HepG2 (cell line): ENCODE data around the gene CPM. TPM values are rescaled to one million over a fixed set of nuclear protein-coding genes. Genes with fewer than 3 reads are reported as not detected.

Experiments used
- CCDC6 ChIP-seq: sonication (generic); formaldehyde crosslinking; IDR thresholded peaks from 2 replicates; pipeline ENCODE4 v1.8.1; 2022; ENCODE audit warnings: mild to moderate bottlenecking, missing genetic modification reagents, moderate library complexity
- CHCHD3 ChIP-seq: sonication (generic); formaldehyde crosslinking; IDR thresholded peaks from 2 replicates; pipeline ENCODE4 v1.8.0; 2022; ENCODE audit warnings: mild to moderate bottlenecking, missing genetic modification reagents, moderate library complexity
- E2F1 ChIP-seq: sonication (generic); formaldehyde crosslinking; IDR thresholded peaks from 2 replicates; pipeline ENCODE4 v1.5.0; 2020; ENCODE audit warnings: missing genetic modification reagents
- HDAC2 ChIP-seq: sonication (generic); formaldehyde crosslinking; IDR thresholded peaks from 2 replicates; pipeline ENCODE4 v1.4.0; 2020; ENCODE audit warnings: missing genetic modification reagents
- KAT8 ChIP-seq: IDR thresholded peaks from 2 replicates; pipeline ENCODE4 v1.6.1; 2016; ENCODE audit warnings: missing genetic modification reagents, missing compliant biosample characterization
- KDM1A ChIP-seq: IDR thresholded peaks from 2 replicates; pipeline ENCODE4 v1.6.1; 2016; ENCODE audit warnings: missing compliant biosample characterization
- MLX ChIP-seq: IDR thresholded peaks from 2 replicates; pipeline ENCODE4 v1.6.1; 2016
- NAIF1 ChIP-seq: sonication (generic); formaldehyde crosslinking; IDR thresholded peaks from 2 replicates; pipeline ENCODE4 v1.5.0; 2020; ENCODE audit warnings: mild to moderate bottlenecking, missing genetic modification reagents, borderline replicate concordance
- TBX3 ChIP-seq: fragments of 450-650 bp; IDR thresholded peaks from 2 replicates; pipeline ENCODE4 v1.6.1; 2017; ENCODE audit warnings: antibody characterized with exemption, mild to moderate bottlenecking, inconsistent platforms, borderline replicate concordance
- TOPORS ChIP-seq: sonication (generic); formaldehyde crosslinking; IDR thresholded peaks from 2 replicates; pipeline ENCODE4 v1.8.0; 2023; ENCODE audit warnings: mild to moderate bottlenecking, missing genetic modification reagents
- ZBTB44 ChIP-seq: sonication (generic); formaldehyde crosslinking; IDR thresholded peaks from 2 replicates; pipeline ENCODE4 v1.4.0; 2020; ENCODE audit warnings: missing genetic modification reagents
- ZNF230 ChIP-seq: sonication (generic); formaldehyde crosslinking; IDR thresholded peaks from 2 replicates; pipeline ENCODE4 v1.4.0; 2020; ENCODE audit warnings: mild to moderate bottlenecking, missing genetic modification reagents
- ZNF460 ChIP-seq: sonication (generic); formaldehyde crosslinking; IDR thresholded peaks from 2 replicates; pipeline ENCODE4 v1.5.1; 2020; ENCODE audit warnings: missing genetic modification reagents, mild to moderate bottlenecking, borderline replicate concordance
- ZNF558 ChIP-seq: sonication (generic); formaldehyde crosslinking; IDR thresholded peaks from 2 replicates; pipeline ENCODE4 v1.9.0; 2022; ENCODE audit warnings: mild to moderate bottlenecking, missing genetic modification reagents, borderline replicate concordance
- ZNF572 ChIP-seq: sonication (generic); formaldehyde crosslinking; IDR thresholded peaks from 2 replicates; pipeline ENCODE4 v1.5.1; 2020; ENCODE audit warnings: mild to moderate bottlenecking, missing genetic modification reagents
- ZNF674 ChIP-seq: sonication (generic); formaldehyde crosslinking; IDR thresholded peaks from 2 replicates; pipeline ENCODE4 v1.5.0; 2020; ENCODE audit warnings: low read depth, mild to moderate bottlenecking, missing genetic modification reagents
- ZNF720 ChIP-seq: sonication (generic); formaldehyde crosslinking; IDR thresholded peaks from 2 replicates; pipeline ENCODE4 v1.4.0; 2020; ENCODE audit warnings: missing genetic modification reagents
- ZNF792 ChIP-seq: IDR thresholded peaks from 2 replicates; pipeline ENCODE4 v1.6.1; 2016
- polyA plus RNA-seq, 8 experiments: library from polyadenylated mRNA; depleted of rRNA in 3 of 8; stranded (reverse) in 7 of 8; unstranded in 1 of 8; fragments of >200 nt; fragmentation: Illumina TruSeq in 4 of 8; extraction: Trizol in 4 of 8; gene quantifications; 2 replicates each; pipeline versions ENCODE4 v1.2.1 to v1.2.3, GENCODE V29; 2011 to 2016; ENCODE audit warnings: low read depth in 4 of 8, missing spikeins in 1 of 8, mixed read lengths in 1 of 8; ENCODE audit not compliant: insufficient read depth in 1 of 8
- total RNA-seq, 5 experiments: library from RNA; depleted of rRNA; stranded (reverse); fragments of >200 nt; fragmentation: Illumina TruSeq; extraction: Trizol; gene quantifications; 2 replicates each; pipeline ENCODE4 v1.2.3, GENCODE V29; 2016; ENCODE audit warnings: low read depth in 1 of 5
- TF ChIP-seq, protein P1 (sequence below): sonication (generic); formaldehyde crosslinking; IDR thresholded peaks from 2 replicates; pipeline ENCODE4 v1.4.0; 2020; ENCODE audit warnings: missing genetic modification reagents, mild to moderate bottlenecking, borderline replicate concordance
- TF ChIP-seq, protein P2 (sequence below): sonication (generic); formaldehyde crosslinking; IDR thresholded peaks from 2 replicates; pipeline ENCODE4 v1.4.0; 2020; ENCODE audit warnings: missing genetic modification reagents
- TF ChIP-seq, protein P3 (sequence below): sonication (generic); formaldehyde crosslinking; IDR thresholded peaks from 2 replicates; pipeline ENCODE4 v1.8.0; 2022; ENCODE audit warnings: mild to moderate bottlenecking, missing genetic modification reagents

The CPM gene
- total and polyA plus RNA-seq, 2 of the 13 experiments (the other 11 are each of a cell fraction or from before 2014, with no cell fraction given): not detected

DNA sequence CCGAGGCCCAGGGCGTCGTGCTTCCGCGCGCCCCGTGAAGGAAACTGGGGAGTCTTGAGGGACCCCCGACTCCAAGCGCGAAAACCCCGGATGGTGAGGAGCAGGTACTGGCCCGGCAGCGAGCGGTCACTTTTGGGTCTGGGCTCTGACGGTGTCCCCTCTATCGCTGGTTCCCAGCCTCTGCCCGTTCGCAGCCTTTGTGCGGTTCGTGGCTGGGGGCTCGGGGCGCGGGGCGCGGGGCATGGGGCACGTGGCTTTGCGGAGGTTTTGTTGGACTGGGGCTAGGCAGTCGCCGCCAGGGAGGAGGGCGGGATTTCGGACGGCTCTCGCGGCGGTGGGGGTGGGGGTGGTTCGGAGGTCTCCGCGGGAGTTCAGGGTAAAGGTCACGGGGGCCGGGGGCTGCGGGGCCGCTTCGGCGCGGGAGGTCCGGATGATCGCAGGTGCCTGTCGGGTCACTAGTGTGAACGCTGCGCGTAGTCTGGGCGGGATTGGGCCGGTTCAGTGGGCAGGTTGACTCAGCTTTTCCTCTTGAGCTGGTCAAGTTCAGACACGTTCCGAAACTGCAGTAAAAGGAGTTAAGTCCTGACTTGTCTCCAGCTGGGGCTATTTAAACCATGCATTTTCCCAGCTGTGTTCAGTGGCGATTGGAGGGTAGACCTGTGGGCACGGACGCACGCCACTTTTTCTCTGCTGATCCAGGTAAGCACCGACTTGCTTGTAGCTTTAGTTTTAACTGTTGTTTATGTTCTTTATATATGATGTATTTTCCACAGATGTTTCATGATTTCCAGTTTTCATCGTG lies 124.4 kb downstream of the CPM start (continued):
- TF ChIP-seq ZBTB44 (CRISPR knock-in tag) (no peak), CCDC6 (CRISPR knock-in tag) (peak; percentile 27; the same call in 1 of the 2 replicates), E2F1 (CRISPR knock-in tag) (peak; percentile 65; the same call in 1 of the 2 replicates), CHCHD3 (CRISPR knock-in tag) (no peak), ZNF720 (CRISPR knock-in tag) (no peak), MLX (0 out of 2 replicates have a peak, but pooled peaks have one; percentile 25), ZNF558 (CRISPR knock-in tag) (0 out of 2 replicates have a peak, but pooled peaks have one; percentile 60), ZNF572 (no peak), TBX3 (peak; percentile 24; the same call in 1 of the 2 replicates), ZNF230 (CRISPR knock-in tag) (peak; percentile 17; the same call in 1 of the 2 replicates), HDAC2 (CRISPR knock-in tag) (peak; percentile 69), TOPORS (no peak; the same call in 1 of the 2 replicates), ZNF792 (peak; percentile 80; the same call in 1 of the 2 replicates), NAIF1 (no peak), ZNF674 (CRISPR knock-in tag) (0 out of 2 replicates have a peak, but pooled peaks have one; percentile 62), ZNF460 (CRISPR knock-in tag) (no peak), KDM1A (CRISPR knock-in tag) (0 out of 2 replicates have a peak, but pooled peaks have one; percentile 20), KAT8 (CRISPR knock-in tag) (peak; percentile 23)
- TF ChIP-seq, protein P1, sequence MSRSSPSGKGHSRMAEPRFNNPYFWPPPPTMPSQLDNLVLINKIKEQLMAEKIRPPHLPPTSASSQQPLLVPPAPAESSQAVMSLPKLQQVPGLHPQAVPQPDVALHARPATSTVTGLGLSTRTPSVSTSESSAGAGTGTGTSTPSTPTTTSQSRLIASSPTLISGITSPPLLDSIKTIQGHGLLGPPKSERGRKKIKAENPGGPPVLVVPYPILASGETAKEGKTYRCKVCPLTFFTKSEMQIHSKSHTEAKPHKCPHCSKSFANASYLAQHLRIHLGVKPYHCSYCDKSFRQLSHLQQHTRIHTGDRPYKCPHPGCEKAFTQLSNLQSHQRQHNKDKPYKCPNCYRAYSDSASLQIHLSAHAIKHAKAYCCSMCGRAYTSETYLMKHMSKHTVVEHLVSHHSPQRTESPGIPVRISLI (CRISPR knock-in tag): peak; percentile 41; the same call in 1 of the 2 replicates
- TF ChIP-seq, protein P2, sequence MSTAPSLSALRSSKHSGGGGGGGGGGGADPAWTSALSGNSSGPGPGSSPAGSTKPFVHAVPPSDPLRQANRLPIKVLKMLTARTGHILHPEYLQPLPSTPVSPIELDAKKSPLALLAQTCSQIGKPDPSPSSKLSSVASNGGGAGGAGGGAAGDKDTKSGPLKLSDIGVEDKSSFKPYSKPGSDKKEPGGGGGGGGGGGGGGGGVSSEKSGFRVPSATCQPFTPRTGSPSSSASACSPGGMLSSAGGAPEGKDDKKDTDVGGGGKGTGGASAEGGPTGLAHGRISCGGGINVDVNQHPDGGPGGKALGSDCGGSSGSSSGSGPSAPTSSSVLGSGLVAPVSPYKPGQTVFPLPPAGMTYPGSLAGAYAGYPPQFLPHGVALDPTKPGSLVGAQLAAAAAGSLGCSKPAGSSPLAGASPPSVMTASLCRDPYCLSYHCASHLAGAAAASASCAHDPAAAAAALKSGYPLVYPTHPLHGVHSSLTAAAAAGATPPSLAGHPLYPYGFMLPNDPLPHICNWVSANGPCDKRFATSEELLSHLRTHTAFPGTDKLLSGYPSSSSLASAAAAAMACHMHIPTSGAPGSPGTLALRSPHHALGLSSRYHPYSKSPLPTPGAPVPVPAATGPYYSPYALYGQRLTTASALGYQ: peak; percentile 60
- TF ChIP-seq, protein P3, sequence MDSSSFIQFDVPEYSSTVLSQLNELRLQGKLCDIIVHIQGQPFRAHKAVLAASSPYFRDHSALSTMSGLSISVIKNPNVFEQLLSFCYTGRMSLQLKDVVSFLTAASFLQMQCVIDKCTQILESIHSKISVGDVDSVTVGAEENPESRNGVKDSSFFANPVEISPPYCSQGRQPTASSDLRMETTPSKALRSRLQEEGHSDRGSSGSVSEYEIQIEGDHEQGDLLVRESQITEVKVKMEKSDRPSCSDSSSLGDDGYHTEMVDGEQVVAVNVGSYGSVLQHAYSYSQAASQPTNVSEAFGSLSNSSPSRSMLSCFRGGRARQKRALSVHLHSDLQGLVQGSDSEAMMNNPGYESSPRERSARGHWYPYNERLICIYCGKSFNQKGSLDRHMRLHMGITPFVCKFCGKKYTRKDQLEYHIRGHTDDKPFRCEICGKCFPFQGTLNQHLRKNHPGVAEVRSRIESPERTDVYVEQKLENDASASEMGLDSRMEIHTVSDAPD (CRISPR knock-in tag): 0 out of 2 replicates have a peak, but pooled peaks have one; percentile 9
